GM12801 (cell line): ENCODE measurements around the gene GRAP.
"Not testable (repeated sequence)": the region's sequence is repeated elsewhere in the genome, so short reads cannot be mapped to it uniquely, and the experiment has no call there.

Experiments used
- TF ChIP-seq, protein P1 (sequence below): IDR thresholded peaks from one replicate; pipeline ENCODE4 v1.5.1; 2011; ENCODE audit warnings: control low read depth; ENCODE audit not compliant: insufficient read length; ENCODE audit errors: extremely low read depth

Gene GRAP

DNA sequence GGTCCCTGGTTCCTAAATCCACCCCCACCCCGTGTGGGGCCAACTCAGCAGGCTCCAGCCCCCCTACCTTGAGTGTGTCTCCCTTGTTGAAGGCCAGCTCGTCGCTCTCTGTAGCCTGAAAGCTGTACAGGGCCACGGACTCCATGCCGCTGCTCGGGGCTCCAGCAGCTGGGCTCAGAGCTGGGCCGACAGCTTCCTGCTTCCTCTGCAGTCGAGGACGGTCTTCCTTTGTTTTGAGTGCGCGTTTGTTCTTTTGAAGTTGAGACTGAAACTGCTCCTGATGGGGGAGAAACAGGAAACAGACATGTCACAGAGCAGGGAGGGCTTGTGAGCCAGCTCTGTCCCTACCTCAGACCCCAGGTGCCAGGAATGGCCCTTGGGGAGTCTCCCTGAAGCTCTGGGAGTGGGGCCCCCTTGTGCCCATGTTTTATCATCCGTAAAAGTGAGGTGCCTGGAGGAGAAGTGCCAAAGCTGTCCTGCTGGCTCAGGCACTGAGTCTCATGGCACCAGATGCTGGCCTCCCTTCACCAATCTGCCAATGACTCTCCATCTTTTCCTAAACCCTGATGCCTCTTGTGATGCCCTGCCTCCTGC is at the start of gene GRAP:
TSS of gene GRAP (minus strand) at position 176 of the 594 bp plus-strand sequence. CDS start at position 145, 31 bp downstream.
- TF ChIP-seq, protein P1, sequence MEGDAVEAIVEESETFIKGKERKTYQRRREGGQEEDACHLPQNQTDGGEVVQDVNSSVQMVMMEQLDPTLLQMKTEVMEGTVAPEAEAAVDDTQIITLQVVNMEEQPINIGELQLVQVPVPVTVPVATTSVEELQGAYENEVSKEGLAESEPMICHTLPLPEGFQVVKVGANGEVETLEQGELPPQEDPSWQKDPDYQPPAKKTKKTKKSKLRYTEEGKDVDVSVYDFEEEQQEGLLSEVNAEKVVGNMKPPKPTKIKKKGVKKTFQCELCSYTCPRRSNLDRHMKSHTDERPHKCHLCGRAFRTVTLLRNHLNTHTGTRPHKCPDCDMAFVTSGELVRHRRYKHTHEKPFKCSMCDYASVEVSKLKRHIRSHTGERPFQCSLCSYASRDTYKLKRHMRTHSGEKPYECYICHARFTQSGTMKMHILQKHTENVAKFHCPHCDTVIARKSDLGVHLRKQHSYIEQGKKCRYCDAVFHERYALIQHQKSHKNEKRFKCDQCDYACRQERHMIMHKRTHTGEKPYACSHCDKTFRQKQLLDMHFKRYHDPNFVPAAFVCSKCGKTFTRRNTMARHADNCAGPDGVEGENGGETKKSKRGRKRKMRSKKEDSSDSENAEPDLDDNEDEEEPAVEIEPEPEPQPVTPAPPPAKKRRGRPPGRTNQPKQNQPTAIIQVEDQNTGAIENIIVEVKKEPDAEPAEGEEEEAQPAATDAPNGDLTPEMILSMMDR = not testable (repeated sequence)

GRCh38 chr17:19024101-19025078 is 22.4 kb downstream of the GRAP start:
- TF ChIP-seq, protein P1 = no peak

GRCh38 chr17:19023209-19023999 is 23.4 kb downstream of the GRAP start:
- TF ChIP-seq, protein P1 = no peak

GRCh38 chr17:19022747-19023146 is 24.0 kb downstream of the GRAP start:
- TF ChIP-seq, protein P1 = no peak

- TF ChIP-seq, protein P1 = no peak
Measured at GRCh38 chr17:19022128-19022527, 24.6 kb downstream of the GRAP start.

DNA sequence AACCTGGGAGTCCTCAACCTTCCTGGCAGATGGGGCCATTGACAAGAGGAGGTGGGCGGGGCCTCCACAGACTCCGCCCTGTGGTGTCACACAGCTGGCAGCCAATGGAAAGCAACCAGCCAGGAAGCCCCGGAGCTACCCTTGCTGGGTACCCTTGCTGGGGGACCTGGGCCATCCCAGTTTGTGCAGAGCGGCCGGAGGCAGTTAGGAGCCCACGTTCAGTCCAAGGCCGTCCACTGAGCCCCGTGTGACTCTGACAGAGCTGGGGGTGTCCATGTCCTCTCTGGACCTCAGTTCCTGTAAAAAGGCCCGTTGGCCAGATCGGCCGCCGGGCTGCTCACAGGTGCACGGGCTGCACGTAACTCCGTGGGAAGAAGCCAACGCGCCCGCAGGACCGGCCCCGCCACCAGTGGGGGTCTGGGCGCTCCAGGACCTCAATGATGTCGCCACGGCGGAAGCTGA is 25.1 kb downstream of the GRAP start:
- TF ChIP-seq, protein P1 = no peak

GRCh38 chr17:19020016-19020415 is 26.7 kb downstream of the GRAP start:
- TF ChIP-seq, protein P1 = no peak
